Measurements from ENCODE around the gene TRIM69.
A peak's percentile ranks its signal among the peaks of the same experiment; 100 is the strongest.
"Not testable (repeated sequence)": the region's sequence is repeated elsewhere in the genome, so short reads cannot be mapped to it uniquely, and the experiment has no call there.

Gene TRIM69

DNA sequence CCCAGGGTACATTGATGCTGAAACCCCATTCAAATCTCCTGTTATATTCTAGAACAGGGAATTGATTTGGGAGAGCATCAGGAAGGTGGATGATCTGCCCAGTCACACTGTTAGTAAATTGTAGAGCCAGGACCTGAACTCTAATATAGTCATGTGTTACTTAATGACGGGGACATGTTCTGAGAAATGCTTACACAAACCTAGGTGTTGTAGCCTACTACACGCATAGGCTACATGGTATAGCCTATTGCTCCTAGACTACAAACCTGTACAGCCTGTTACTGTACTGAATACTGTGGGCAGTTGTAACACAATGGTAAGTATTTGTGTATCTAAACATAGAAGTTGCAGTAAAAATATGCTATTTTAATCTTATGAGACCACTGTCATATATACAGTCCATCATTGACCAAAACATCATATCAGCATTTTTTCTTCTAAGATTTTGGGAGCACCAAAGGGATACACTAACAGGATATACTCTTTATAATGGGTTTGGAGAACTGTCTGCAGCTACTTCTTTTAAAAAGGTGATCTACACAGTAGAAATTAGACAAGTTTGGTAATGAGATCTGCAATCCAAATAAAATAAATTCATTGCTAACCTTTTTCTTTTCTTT, 19.2 kb upstream of the TRIM69 start:
- DNase-seq: no peak

- DNase-seq: no peak
These were observed 18.0 kb upstream of the TRIM69 start for GRCh38 chr15:44718180-44718926.

GRCh38 chr15:44718927-44719292, 17.4 kb upstream of the TRIM69 start:
- DNase-seq: no peak

GRCh38 chr15:44719293-44719999, 16.9 kb upstream of the TRIM69 start:
- no peak for DNase-seq

DNA sequence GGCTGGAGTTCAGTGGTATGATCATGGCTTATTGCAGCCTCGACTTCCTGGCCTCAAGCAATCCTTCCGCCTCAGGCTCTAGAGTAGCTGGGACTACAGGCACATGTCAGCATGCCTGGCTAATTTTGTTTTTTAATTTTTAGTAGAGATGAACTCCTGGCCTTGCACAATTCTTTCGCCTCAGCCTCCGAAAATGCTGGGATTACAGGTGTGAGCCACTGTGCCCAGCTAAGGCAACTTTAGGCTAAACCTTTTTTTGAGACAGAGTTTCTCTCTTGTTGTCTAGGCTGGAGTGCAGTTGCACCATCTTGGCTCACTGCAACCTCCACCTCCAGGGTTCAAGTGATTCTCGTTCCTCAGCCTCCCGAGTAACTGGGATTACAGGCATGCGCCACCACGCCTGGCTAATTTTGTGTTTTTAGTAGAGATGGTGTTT, 16.3 kb upstream of the TRIM69 start:
- DNase-seq: not testable (repeated sequence)

DNA sequence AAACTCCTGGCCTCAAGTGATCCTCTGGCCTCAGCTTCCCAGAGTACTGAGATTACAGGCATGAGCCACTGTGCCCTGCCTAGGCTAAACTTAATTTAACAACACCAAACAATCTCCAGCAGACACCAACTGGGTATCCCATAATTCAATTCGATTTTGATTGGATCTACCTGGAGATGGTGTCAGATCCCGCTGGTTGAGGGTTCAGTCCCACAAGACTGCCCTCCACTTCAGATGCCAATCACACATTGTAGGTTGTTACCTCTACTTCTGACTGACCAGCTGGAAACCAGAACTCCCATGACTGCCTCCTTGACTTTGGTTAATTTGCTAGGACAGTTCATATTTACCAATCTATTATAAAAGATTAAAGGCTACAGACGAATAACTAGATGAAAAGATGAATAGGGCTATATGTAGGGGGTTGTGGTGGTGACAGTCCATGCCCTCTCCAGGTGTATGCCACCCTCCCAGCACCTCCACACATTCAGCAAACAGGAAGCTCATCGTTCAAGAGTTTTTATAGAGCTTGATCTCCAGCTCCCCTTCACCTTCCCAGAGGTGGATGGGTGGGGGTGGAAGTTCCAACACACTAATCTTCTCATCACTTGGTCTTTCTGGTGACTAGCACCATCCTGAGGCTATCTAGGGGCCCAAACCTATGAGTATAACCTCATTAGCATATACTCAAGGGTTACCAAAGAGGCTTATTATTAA, 15.7 kb upstream of the TRIM69 start:
- no peak for DNase-seq

DNA sequence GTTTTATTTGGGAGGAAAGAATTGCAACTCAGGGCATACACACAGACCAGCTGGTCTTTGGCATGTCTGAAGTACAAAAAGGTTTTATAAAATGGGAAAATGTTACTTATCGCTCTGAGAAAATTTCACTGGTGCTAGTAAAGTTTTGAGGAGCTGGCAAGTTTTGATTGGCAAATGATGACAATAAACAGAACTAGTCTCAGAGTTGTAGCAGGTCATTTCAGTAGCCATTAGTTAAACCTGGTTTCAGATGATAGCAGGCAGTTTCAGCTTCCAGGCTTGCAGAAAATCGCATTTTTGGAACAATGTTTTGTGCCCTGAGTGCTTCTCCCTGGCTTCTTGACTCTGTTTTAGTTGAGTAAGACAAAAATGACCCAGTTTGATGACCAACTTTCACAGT, 14.3 kb upstream of the TRIM69 start:
- DNase-seq: no peak

- no peak for DNase-seq
These were observed 10.2 kb upstream of the TRIM69 start for GRCh38 chr15:44726136-44726535.

DNA sequence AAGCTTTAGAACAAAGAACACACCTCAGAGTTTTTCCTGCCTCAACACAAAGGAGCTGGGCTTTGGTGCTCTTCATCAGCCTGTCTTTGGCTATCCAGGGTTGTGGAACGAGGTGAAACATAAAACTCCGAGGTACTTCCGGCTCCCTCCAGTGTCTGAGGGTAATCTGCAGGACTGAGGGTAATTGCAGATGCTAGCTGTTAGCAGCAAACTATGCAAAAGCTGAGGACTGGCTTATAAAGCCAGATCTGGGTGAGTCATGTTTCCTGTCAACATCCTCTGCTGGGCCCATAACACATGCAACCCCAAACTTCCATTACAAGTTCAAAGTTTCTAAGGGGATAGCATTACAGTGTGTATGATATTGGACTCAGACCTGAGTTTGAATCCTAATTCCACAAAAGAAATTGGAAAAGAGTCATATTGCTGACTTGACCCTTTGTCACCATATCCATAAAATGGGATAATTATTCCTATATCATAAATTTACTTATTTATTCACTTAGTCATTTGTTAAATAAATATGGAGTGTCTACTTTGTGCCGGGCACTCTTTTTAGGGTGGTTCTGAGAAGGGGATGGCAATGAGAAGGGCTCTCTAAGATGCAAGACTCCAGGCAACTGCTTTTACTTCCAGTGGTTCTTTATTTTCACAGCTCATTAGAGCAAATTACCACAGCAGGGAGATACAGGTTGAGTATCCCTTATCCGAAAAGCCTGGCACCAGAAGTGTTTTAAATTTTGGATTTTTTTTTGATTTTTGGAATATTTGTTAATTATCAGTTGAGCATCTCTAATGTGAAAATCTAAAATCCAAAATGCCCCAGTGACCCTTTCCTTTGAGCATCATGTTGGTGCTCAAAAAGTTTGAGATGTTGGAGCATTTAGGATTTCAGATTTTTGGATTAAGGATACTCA, 9.5 kb upstream of the TRIM69 start:
- no peak for DNase-seq

- no peak for DNase-seq
These were observed 8.7 kb upstream of the TRIM69 start for GRCh38 chr15:44727485-44728231.

- DNase-seq: not testable (repeated sequence)
These were observed 8.1 kb upstream of the TRIM69 start for GRCh38 chr15:44728232-44728575.

DNA sequence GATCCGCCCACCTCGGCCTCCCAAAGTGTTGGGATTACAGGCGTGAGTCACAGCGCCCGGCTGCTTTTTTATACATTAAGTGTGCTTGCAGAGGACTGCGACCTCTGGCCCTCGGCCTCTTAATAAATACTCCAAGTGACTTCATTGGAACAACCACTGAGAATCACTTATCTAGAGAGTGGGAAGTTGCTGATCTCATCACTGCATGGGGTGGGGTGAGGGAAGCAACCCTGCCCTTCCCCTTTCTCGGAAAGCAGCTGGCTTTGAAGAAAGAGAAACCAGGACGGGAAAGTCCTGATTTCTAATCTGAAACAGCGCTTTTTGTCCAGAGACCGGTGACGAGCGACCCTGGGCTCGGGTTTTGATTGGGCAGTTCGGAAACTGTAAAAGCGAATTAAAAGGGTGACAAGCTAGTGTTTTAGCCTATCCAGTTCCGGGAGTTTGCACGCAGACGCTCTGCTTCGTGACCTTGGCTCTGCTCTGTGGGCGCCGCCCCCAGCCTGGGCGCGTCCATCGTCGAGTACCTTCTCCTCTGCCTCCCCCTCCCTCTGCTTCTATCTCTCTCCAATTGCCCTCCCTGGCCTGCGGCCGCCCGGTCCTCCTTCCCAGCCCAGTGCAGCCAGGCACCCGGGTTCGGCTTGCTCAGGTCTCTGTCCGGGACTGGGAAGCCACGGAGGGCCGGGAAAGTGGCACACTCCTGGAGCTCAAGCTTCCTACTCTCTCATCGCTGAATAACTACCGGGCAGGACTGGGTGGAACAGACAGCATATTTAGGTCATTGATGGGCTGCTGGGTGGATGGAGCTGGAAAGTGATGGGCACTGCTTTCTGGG, 7.5 kb upstream of the TRIM69 start:
- DNase-seq: peak; percentile 96

DNA sequence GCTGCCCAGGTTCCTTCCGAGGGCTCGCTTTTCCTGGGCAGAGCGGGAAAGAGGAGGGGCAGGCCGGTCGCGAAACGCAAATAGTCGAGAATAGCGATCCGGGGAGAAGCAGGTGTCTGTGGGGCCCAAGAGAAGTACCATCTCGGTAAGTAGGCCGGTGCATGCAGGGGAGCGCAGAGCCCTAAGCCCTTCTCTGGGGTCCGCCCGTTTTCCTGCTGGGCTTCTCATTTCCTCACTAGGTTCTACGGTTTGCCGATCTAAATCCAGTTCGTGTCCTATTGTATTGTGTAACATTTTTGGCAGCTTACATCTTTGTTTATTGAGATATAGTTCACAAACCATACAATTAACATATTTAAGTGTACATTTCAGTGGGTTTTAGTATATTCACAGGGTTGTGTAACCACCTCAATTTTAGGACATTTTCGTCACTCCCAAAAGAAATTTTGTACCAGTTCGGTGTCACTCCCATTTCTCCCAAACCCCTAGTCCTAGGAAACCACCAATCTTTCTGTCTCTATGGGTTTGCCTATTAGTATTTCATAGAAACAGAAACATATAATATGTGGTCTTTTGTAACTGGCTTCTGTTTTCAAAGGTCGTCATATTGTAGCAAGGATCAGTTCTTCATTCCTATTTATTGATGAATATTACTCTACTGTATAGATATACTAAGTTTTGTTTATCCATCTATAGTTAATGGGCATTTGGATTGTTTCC, 6.8 kb upstream of the TRIM69 start:
- no peak for DNase-seq

DNA sequence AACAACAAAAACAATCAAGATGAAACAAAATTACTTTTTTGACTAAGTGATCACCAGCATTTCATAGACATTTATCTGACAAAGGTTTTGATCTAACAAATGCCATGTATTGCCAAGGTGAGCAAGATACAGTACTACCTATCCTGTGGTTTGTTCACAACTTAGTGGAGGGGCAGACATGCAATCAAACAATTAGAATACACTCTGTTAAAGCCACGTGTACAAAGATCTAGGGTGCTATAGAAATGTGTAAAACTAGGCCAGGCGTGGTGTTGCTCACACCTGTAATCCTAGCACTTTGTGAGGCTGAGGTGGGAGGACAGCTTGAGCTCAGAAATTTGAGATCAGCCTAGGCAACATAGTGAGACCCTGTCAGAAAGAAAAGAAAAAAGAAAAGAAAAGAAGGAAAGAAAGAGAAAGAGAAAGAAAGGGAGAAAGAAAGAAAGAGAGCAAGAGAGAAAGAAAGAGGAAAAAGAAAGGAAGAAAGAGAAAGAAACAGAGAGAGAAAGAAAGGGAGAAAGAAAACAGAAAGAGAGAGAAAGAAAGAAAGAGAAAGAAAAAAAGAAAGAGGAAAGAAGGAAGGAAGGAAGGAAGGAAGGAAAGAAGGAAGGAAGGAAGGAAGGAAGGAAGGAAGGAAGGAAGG, 1.4 kb upstream of the TRIM69 start:
- no peak for DNase-seq

DNA sequence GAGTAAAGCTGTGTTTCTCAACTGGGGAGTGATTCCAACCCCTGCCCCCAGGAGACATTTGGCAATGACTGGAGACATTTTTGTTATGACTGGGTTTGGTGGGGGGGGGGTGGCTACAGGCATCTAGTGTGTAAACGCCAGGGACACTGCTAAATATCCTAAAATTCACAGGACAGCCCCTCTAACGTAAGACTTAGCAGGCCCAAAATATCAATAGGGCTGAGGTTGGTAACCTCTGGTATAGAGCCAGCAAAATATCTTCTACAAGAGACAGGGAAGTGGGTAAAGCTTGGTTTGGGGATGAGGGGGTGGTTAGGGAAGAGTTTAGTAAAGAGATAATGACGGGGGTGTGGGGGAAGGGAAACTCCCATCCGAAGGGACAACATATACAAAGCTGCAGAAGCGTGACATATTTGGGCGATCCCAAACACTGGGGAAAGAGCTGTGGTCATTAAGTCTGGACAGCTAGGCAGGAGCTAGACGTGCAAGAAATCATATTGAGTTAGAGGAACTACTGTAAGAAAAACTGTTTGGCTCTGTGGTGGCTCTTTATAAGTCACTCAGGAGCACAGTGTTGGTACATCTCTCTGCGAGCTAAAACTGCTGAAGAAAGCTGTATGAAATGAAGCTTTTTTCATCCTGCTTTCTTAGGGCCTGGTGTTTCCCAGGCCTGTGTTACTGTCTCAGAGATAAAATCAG, 697 bp upstream of the TRIM69 start:
- DNase-seq: no peak

DNA sequence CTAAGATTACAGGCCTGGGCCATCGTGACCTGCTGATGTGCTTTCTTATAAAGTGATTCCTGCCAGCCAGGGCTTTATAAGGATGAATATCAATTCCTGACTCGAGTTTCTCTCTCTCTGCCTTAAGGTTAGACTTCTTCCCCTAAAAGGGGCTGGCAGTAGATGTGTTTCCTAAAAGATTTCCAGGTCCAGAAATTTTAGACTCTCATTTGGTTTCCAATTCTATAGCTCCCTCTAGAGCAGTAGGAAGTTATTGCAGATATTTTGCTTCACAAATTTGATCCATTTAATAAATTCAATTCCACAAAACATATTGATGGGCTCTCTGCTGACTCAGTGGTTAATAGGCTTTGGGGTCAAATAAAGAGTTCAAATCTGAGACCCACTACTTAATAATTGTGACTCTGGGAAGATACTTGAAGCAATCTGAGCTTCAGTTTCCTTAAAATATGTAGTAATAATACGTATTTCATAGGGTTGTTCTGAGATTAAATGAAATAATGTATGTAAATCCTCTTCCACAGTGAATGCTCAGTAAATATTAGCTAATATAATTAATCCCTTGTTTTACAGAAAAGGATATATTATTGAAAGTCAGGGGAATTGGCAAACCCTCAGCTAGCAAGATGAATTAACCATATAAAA, 2.1 kb downstream of the TRIM69 start:
- no peak for DNase-seq

GRCh38 chr15:44739222-44739847, 3.0 kb downstream of the TRIM69 start:
- not testable (repeated sequence) for DNase-seq

DNA sequence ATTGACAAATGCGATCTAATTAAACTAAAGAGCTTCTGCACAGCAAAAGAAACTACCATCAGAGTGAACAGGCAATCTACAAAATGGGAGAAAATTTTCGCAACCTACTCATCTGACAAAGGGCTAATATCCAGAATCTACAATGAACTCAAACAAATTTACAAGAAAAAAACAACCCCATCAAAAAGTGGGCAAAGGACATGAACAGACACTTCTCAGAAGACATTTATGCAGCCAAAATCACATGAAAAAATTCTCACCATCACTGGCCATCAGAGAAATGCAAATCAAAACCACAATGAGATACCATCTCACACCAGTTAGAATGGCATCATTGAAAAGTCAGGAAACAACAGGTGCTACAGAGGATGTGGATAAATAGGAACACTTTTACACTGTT, 7.1 kb downstream of the TRIM69 start:
- not testable (repeated sequence) for DNase-seq

Data from right forelimb (tissue), 1 donor.